Endothelial cell of umbilical vein (primary cell): ENCODE data around the gene CCDC188. TPM values are rescaled to one million over a fixed set of nuclear protein-coding genes. Genes with fewer than 3 reads are reported as not detected.

Experiments
- BruUV-seq: library from RNA; stranded (reverse); fragments of 400-500 nt; replicated peaks from 2 replicates; lab custom pipeline; 2021; lab: Mats Ljungman, UMichigan
- CTCF ChIA-PET: fragments of 300-600, 350-600 bp; sonication (Branson Sonifier 250); formaldehyde crosslinking; loops from one replicate; lab custom pipeline; 2021; ENCODE audit warnings: antibody characterized with exemption, inconsistent platforms; lab: Charles Lee
- POLR2A ChIA-PET: fragments of 300-600, 350-600 bp; sonication (Branson Sonifier 250); formaldehyde crosslinking; loops from one replicate; lab custom pipeline; 2021; ENCODE audit warnings: antibody characterized with exemption, inconsistent platforms; lab: Charles Lee
- DNase-seq: peaks from one replicate; pipeline ENCODE4 v3.0.0-alpha.2; 2011; ENCODE audit warnings: low read depth, low spot score
- FAIRE-seq: peaks from 2 replicates; lab custom pipeline; 2011; peaks lifted over from hg19 to GRCh38; lab: Jason Lieb, UNC
- H2AFZ ChIP-seq: 2 replicates; pipeline ENCODE4 v1.6.0; 2012; ENCODE audit warnings: low read depth, low read length, control low read depth, inconsistent platforms
- H3K27ac ChIP-seq: 2 replicates; pipeline ENCODE4 v1.5.1; 2011; ENCODE audit warnings: low read depth, mild to moderate bottlenecking, control low read depth, low read length, moderate library complexity; ENCODE audit not compliant: insufficient read depth
- H3K27me3 ChIP-seq, 2 experiments: 2 replicates each; pipeline versions ENCODE4 v1.6.0 to v1.6.1; 2011; ENCODE audit warnings: low read length in 2 of 2, mixed read lengths in 1 of 2; ENCODE audit not compliant: control insufficient read depth in 2 of 2, insufficient read depth in 2 of 2
- H3K36me3 ChIP-seq, 2 experiments: 2 replicates in 1 of 2; 3 replicates in 1 of 2; pipeline ENCODE4 v1.5.1; 2011; ENCODE audit warnings: low read length in 2 of 2, mild to moderate bottlenecking in 1 of 2, moderate library complexity in 1 of 2; ENCODE audit not compliant: control insufficient read depth in 2 of 2, insufficient read depth in 2 of 2; ENCODE audit errors: extremely low read depth in 1 of 2
- H3K4me1 ChIP-seq: 3 replicates; pipeline ENCODE4 v1.5.1; 2011; ENCODE audit warnings: mild to moderate bottlenecking, low read length; ENCODE audit not compliant: control insufficient read depth, insufficient read depth; ENCODE audit errors: extremely low read depth
- H3K4me2 ChIP-seq: 2 replicates; pipeline ENCODE4 v1.6.1; 2011; ENCODE audit warnings: low read length, control low read depth, mixed read lengths; ENCODE audit not compliant: insufficient read depth
- H3K4me3 ChIP-seq, 3 experiments: fragments of 200-600 bp in 1 of 3; sonication (generic), shearing (Covaris generic) in 1 of 3; replicated peaks in 1 of 3; 2 replicates each; pipeline ENCODE4 v1.5.1; 2011 to 2016; ENCODE audit warnings: control low read depth in 3 of 3, low read length in 3 of 3, mild to moderate bottlenecking in 2 of 3, inconsistent platforms in 1 of 3, low read depth in 1 of 3, moderate library complexity in 1 of 3; ENCODE audit not compliant: insufficient read depth in 1 of 3
- H3K79me2 ChIP-seq: 2 replicates; pipeline ENCODE4 v1.6.0; 2012; ENCODE audit warnings: low read length, inconsistent platforms; ENCODE audit not compliant: control insufficient read depth, insufficient read depth
- H3K9ac ChIP-seq: replicated peaks from 2 replicates; pipeline ENCODE3; 2011; ENCODE audit warnings: low read length, control low read depth; ENCODE audit not compliant: insufficient read depth; ENCODE audit errors: extremely low read depth
- H3K9me1 ChIP-seq: replicated peaks from 3 replicates; pipeline ENCODE4 v1.6.0; 2011; ENCODE audit warnings: mild to moderate bottlenecking, low read length; ENCODE audit not compliant: control insufficient read depth, insufficient read depth; ENCODE audit errors: extremely low read depth
- H3K9me3 ChIP-seq: replicated peaks from 2 replicates; pipeline ENCODE4 v1.5.1; 2012; ENCODE audit warnings: low read length, inconsistent platforms; ENCODE audit not compliant: control insufficient read depth, insufficient read depth
- H4K20me1 ChIP-seq: replicated peaks from 2 replicates; pipeline ENCODE3; 2011; ENCODE audit warnings: mild to moderate bottlenecking, low read length; ENCODE audit not compliant: control insufficient read depth, insufficient read depth; ENCODE audit errors: extremely low read depth
- CTCF ChIP-seq, 2 donors: IDR thresholded peaks; 1 replicate in 1 of 2; 2 replicates in 1 of 2; pipeline ENCODE4 v1.5.1; 2011; ENCODE audit warnings: low read length in 2 of 2, mild to moderate bottlenecking in 2 of 2, moderate library complexity in 2 of 2, control low read depth in 1 of 2, inconsistent platforms in 1 of 2, low read depth in 1 of 2; ENCODE audit not compliant: insufficient read depth in 1 of 2; ENCODE audit errors: extremely low read depth in 1 of 2
- EZH2 ChIP-seq: IDR thresholded peaks from 2 replicates; pipeline ENCODE4 v1.6.1; 2012; ENCODE audit warnings: borderline replicate concordance, low read depth, mild to moderate bottlenecking, moderate library complexity, low read length, inconsistent platforms; ENCODE audit not compliant: severe bottlenecking
- FOS ChIP-seq: IDR thresholded peaks from 2 replicates; pipeline ENCODE4 v1.6.1; 2011; ENCODE audit warnings: mild to moderate bottlenecking, low read length, moderate library complexity, borderline replicate concordance; ENCODE audit not compliant: insufficient read depth
- GATA2 ChIP-seq: IDR thresholded peaks from 2 replicates; pipeline ENCODE4 v1.7.0; 2011; ENCODE audit warnings: low read depth, mild to moderate bottlenecking, moderate library complexity, mixed read lengths, low read length; ENCODE audit not compliant: insufficient read length, insufficient read depth
- JUN ChIP-seq: IDR thresholded peaks from 2 replicates; pipeline ENCODE4 v1.6.1; 2011; ENCODE audit warnings: borderline replicate concordance, low read depth; ENCODE audit not compliant: insufficient read length, insufficient read depth
- MAX ChIP-seq: IDR thresholded peaks from 2 replicates; pipeline ENCODE4 v1.6.1; 2011; ENCODE audit not compliant: insufficient read depth, insufficient read length
- MYC ChIP-seq: IDR thresholded peaks from one replicate; pipeline ENCODE4 v1.6.1; 2011; ENCODE audit warnings: mild to moderate bottlenecking, low read depth, low read length
- POLR2A ChIP-seq: IDR thresholded peaks from 2 replicates; pipeline ENCODE4 v1.6.1; 2012; ENCODE audit warnings: low read depth, mild to moderate bottlenecking, control low read depth, low read length
- POLR2AphosphoS5 ChIP-seq: IDR thresholded peaks from 2 replicates; pipeline ENCODE4 v1.6.1; 2012; ENCODE audit warnings: low read depth, mild to moderate bottlenecking, control low read depth, low read length, moderate library complexity; ENCODE audit not compliant: insufficient read depth
- dilution Hi-C: fragments of 300-500 bp; cut with MboI; formaldehyde crosslinking; loops from one replicate; pipeline ENCODE4 v1.15.0; 2019; ENCODE audit warnings: low sequenced_read_pairs; ENCODE audit not compliant: extremely low pct_ligation_motif_present
- intact Hi-C: fragments of 100-400 bp; cut with micrococcal nuclease; formaldehyde crosslinking; loops from one replicate; pipeline ENCODE4 v1.10.0; 2022
- polyA plus RNA-seq, 4 experiments: library from polyadenylated mRNA; depleted of rRNA in 3 of 4; stranded (reverse) in 3 of 4; unstranded in 1 of 4; fragments of >200 nt; gene quantifications; 2 replicates each; pipeline versions ENCODE4 v1.2.1 to v1.2.3, GENCODE V29; 2011 to 2012; ENCODE audit warnings: missing spikeins in 1 of 4
- total RNA-seq: library from RNA; stranded (reverse); gene quantifications from 2 replicates; pipeline ENCODE4 v1.2.3, GENCODE V29; 2021

The CCDC188 gene
- total and polyA plus RNA-seq, 2 donors (not counting 3 experiments of a cell fraction or from before 2014, with no cell fraction given): 9.4 to 9.8 TPM

- Histone ChIP-seq H3K4me1 (peaks cover 5% of the 10 kb centered on the region), H2AFZ (no peak overlapping the region), H3K27ac (no peak overlapping the region), H3K9me3 (no peaks in the 10 kb centered on the region), H3K79me2 (no peaks in the 10 kb centered on the region), H3K9ac (no peak overlapping the region), H3K27me3 (no peaks in the 10 kb centered on the region), H3K36me3 (no peaks in the 10 kb centered on the region), H3K4me2 (no peak overlapping the region), H3K9me1 (no peaks in the 10 kb centered on the region), H4K20me1 (no peaks in the 10 kb centered on the region), H3K4me3 (no peak overlapping the region)
- DNase-seq (no peak), FAIRE-seq (no peak)
- POLR2A ChIA-PET: no interaction called here
- no TSS peak for BruUV-seq
- CTCF ChIA-PET: no interaction called here
- dilution Hi-C loops: no loop called here
- intact Hi-C loops: no loop called here
- TF ChIP-seq MYC (no peak), CTCF (IDR thresholded peaks at IDR 0.05; ENCODE audit: extremely low read depth in 1 of 2, insufficient read depth in 1 of 2, low read depth in 1 of 2, low read length in 2 of 2) (no peak), FOS (no peak), JUN (no peak), EZH2 (no peak), POLR2AphosphoS5 (no peak), POLR2A (no peak), MAX (no peak), GATA2 (no peak)
These were observed 1.6 kb upstream of the CCDC188 start for GRCh38 chr22:20152464-20152890.
